Lung (tissue), 12 donors: ENCODE results near the gene VPS37B. TPM values are rescaled to one million over a fixed set of nuclear protein-coding genes. Genes with fewer than 3 reads are reported as not detected.
A peak's percentile ranks its signal among the peaks of the same experiment; 100 is the strongest.

Experiments used
- ATAC-seq: fragments of 200-7000 bp; cut with Tn5 transposase; one replicate; pipeline ENCODE4 v1.9.1; 2020; ENCODE audit warnings: moderate number of reproducible peaks; ENCODE audit not compliant: insufficient read depth, low FRiP score
- DNase-seq, 3 donors: peaks; one replicate each; pipeline ENCODE4 v3.0.0-alpha.2; 2013 to 2017
- H3K27ac ChIP-seq, 2 donors: one replicate each; pipeline ENCODE4 v1.5.1; 2013; ENCODE audit warnings: mild to moderate bottlenecking in 2 of 2, moderate library complexity in 2 of 2, control low read depth in 1 of 2, inconsistent platforms in 1 of 2, low read depth in 1 of 2, low read length in 1 of 2
- H3K27me3 ChIP-seq, 3 donors: one replicate each; pipeline ENCODE4 v1.5.1; 2013; ENCODE audit warnings: low read length in 2 of 3; ENCODE audit not compliant: control insufficient read depth in 3 of 3, insufficient read depth in 3 of 3
- H3K36me3 ChIP-seq, 4 donors: one replicate each; pipeline ENCODE4 v1.5.1; 2013; ENCODE audit warnings: low read length in 4 of 4, mild to moderate bottlenecking in 1 of 4, moderate library complexity in 1 of 4; ENCODE audit not compliant: control insufficient read depth in 4 of 4, insufficient read depth in 4 of 4
- H3K4me1 ChIP-seq, 5 donors: one replicate each; pipeline ENCODE4 v1.5.1; 2013; ENCODE audit warnings: low read length in 5 of 5, mild to moderate bottlenecking in 2 of 5, moderate library complexity in 1 of 5; ENCODE audit not compliant: control insufficient read depth in 5 of 5, insufficient read depth in 5 of 5
- H3K4me3 ChIP-seq: one replicate; pipeline ENCODE4 v1.5.1; 2013; ENCODE audit warnings: mild to moderate bottlenecking, control low read depth, moderate library complexity
- H3K9ac ChIP-seq, 2 donors: one replicate each; pipeline ENCODE4 v1.5.1; 2013; ENCODE audit warnings: low read length in 2 of 2, control low read depth in 1 of 2; ENCODE audit not compliant: insufficient read depth in 1 of 2
- H3K9me3 ChIP-seq, 4 donors: one replicate each; pipeline ENCODE4 v1.5.1; 2013; ENCODE audit warnings: low read length in 3 of 4, mild to moderate bottlenecking in 1 of 4, moderate library complexity in 1 of 4; ENCODE audit not compliant: control insufficient read depth in 4 of 4, insufficient read depth in 3 of 4
- WGBS, 2 donors: extraction: QIAGEN DNeasy Blood & Tissue Kit; methylation state at CpG; one replicate each; pipeline ENCODE4 v1.1.7; 2013; 5-methylcytosine and 5-hydroxymethylcytosine counted together
- polyA plus RNA-seq, 2 donors: library from polyadenylated mRNA; stranded (reverse); fragments of 200-250 nt; gene quantifications; one replicate each; pipeline ENCODE4 v1.2.1, GENCODE V29; 2013
- total RNA-seq, 2 donors: library from RNA; depleted of rRNA in 1 of 2; stranded (reverse); fragments of >200 nt in 1 of 2; gene quantifications; one replicate each; pipeline ENCODE4 v1.2.1, GENCODE V29; 2014 to 2021
- TF ChIP-seq, protein P1 (sequence below): IDR thresholded peaks from 2 replicates; pipeline ENCODE4 v1.5.1; 2012; ENCODE audit warnings: mild to moderate bottlenecking; ENCODE audit errors: control extremely low read depth, extremely low read depth
- donor health status: control.
- donor health status: control.
- donor health status: Bipolar disorder and iron deficiency.
- donor health status: healthy.
- donor health status: DM: yes; HTN: yes; CAD: no.

VPS37B gene
- total and polyA plus RNA-seq, 4 donors, result 31.0 to 44.1 (median 42.3) TPM

DNA sequence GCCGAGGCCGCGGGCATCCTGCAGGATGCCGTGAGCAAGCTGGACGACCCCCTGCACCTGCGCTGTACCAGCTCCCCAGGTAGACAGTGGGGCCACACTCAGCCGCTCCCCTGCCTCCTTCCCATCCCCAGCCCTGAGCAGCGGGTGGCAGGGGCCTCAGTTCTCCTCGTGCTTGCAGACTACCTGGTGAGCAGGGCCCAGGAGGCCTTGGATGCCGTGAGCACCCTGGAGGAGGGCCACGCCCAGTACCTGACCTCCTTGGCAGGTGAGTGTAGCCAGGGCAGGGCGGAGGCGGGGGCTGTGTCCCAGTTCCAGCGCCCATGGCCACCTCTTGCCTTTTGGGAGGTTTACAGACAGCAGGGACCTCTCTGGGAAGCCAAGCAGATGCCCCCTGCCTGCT is 37.8 kb downstream of the VPS37B start:
- Histone ChIP-seq H3K4me3 (no peak overlapping the region), H3K9me3 (no peaks in the 10 kb centered on the region), H3K27me3 (no peaks in the 10 kb centered on the region), H3K27ac (no peak overlapping the region), H3K4me1 (peaks cover 0 to 7% (median 0%) of the 10 kb centered on the region in 5 donors), H3K9ac (no peak overlapping the region), H3K36me3 (peaks cover 0 to 42% (median 0%) of the 10 kb centered on the region in 4 donors)
- whole genome bisulfite sequencing, 2 donors, result 75 to 86% methylated on average over 14 of the region's 14 CpGs
- TF ChIP-seq, protein P1, sequence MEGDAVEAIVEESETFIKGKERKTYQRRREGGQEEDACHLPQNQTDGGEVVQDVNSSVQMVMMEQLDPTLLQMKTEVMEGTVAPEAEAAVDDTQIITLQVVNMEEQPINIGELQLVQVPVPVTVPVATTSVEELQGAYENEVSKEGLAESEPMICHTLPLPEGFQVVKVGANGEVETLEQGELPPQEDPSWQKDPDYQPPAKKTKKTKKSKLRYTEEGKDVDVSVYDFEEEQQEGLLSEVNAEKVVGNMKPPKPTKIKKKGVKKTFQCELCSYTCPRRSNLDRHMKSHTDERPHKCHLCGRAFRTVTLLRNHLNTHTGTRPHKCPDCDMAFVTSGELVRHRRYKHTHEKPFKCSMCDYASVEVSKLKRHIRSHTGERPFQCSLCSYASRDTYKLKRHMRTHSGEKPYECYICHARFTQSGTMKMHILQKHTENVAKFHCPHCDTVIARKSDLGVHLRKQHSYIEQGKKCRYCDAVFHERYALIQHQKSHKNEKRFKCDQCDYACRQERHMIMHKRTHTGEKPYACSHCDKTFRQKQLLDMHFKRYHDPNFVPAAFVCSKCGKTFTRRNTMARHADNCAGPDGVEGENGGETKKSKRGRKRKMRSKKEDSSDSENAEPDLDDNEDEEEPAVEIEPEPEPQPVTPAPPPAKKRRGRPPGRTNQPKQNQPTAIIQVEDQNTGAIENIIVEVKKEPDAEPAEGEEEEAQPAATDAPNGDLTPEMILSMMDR, result no peak
- DNase-seq (no peak), ATAC-seq (no peak)

DNA sequence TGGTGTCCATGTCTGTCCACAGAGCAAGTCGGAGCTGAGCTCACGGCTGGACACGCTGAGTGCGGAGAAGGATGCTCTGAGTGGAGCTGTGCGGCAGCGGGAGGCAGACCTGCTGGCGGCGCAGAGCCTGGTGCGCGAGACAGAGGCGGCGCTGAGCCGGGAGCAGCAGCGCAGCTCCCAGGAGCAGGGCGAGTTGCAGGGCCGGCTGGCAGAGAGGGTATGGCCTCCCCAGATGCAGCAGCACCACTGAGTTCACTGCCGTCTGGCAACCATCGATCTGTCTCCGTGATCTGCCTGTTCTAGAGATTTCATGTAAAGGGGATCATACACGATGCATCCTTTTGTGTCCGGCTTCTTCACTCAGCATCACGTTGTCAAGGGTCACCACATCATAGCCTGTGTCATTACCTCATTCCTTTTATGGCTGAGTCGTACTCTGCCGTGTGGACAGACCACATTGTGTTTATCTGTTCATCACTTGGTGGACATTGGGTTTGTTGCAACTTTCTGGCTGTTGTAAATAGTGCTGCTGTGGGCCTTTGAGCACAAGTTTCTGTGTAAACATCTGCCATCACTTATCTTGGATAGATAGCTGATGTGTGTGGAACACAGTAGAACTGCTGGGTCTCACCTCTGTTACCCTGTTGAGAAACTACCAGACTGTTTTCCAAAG is 38.8 kb downstream of the VPS37B start:
- TF ChIP-seq, protein P1, result no peak
- Histone ChIP-seq H3K9me3 (no peaks in the 10 kb centered on the region), H3K4me1 (peaks cover 0 to 6% (median 3%) of the 10 kb centered on the region in 5 donors), H3K9ac (no peak overlapping the region), H3K27ac (no peak overlapping the region), H3K27me3 (no peaks in the 10 kb centered on the region), H3K4me3 (no peak overlapping the region), H3K36me3 (peaks cover 0 to 42% (median 0%) of the 10 kb centered on the region in 4 donors)
- WGBS, 2 donors, result 85 to 91% methylated on average over 24 of the region's 24 CpGs
- ATAC-seq (no peak), DNase-seq (peak in 2 of 3 donors; percentile 56 to 69)

DNA sequence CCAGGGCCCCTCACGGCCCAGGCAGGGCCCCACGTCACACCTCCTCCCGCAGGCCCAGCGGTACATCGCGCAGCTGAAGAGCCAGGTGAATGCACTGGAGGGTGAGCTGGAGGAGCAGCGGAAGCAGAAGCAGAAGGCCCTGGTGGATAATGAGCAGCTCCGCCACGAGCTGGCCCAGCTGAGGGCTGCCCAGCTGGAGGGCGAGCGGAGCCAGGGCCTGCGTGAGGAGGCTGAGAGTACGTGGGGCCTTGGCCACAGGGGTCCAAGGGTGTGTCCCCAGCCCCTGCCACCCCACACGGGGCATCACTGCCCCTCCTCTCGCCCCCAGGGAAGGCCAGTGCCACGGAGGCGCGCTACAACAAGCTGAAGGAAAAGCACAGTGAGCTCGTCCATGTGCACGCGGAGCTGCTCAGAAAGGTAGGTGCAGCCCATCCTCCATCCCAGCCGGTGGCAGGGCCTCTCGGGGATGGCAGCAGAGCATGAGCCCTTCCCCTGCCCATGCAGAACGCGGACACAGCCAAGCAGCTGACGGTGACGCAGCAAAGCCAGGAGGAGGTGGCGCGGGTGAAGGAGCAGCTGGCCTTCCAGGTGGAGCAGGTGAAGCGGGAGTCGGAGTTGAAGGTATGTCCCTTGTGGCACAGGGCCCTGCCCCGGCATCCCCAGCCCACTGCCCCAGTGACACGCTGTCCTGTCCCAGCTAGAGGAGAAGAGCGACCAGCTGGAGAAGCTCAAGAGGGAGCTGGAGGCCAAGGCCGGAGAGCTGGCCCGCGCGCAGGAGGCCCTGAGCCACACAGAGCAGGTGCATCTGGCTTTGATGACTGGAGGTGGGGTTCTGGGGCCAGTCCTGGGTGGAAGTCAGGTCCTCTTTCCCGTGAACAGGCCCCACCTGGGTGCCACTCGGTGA is 39.7 kb downstream of the VPS37B start:
- DNase-seq, result no peak
- H3K36me3 ChIP-seq, result peaks cover 0 to 40% (median 0%) of the 10 kb centered on the region in 4 donors
- 93 to 94% methylated on average over 40 of the region's 40 CpGs for WGBS, 2 donors
- TF ChIP-seq, protein P1, result no peak
- H3K27me3 ChIP-seq, result no peaks in the 10 kb centered on the region
- H3K27ac ChIP-seq, result no peak overlapping the region
- H3K4me3 ChIP-seq, result no peak overlapping the region
- no peaks in the 10 kb centered on the region for H3K9me3 ChIP-seq
- H3K4me1 ChIP-seq, result peaks cover 0 to 9% (median 3%) of the 10 kb centered on the region in 5 donors
- ATAC-seq, result no peak
- H3K9ac ChIP-seq, result no peak overlapping the region
